ENCODE results near the gene TIAM1. TPM values are rescaled to one million over a fixed set of nuclear protein-coding genes. Genes with fewer than 3 reads are reported as not detected.

The TIAM1 gene
- total and polyA plus RNA-seq, 2 of the 8 experiments (the other 6 are each of a cell fraction or from before 2014, with no cell fraction given): 10.1 to 30.7 TPM

DNA sequence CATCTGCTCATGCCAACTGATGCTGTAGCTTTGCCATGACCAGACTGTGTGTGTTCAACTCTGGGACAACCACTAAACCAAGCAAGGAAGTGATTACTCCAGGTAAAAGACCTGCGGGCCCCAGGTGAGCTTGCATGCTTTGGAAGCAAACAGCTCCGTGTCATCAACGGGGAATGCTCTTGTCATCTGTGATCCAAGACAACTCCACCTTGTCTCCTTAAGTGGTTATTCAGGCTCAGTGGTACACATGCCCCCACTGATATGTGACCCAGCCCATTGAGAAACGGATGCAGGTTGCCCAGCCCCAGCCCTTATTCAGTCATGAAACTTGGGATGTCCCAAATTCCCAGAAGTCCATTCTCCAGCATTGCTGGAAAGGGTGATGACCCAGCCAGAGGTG lies 89.0 kb downstream of the TIAM1 start:
- DNase-seq (ENCODE audit: low read depth in 1 of 2, low spot score in 2 of 2) (no peak), FAIRE-seq (no peak)
- POLR2A ChIA-PET (ENCODE audit: partially characterized antibody): no interaction called here
- no peak overlapping the region for H3K23ac ChIP-seq (ENCODE audit: insufficient read length)
- H3K79me1 ChIP-seq (ENCODE audit: low read depth, low read length): peaks cover 3% of the 10 kb centered on the region; the same call in 1 of the 2 replicates
- 90% methylated on average over 4 of the region's 4 CpGs; no CpG with 5 or more reads in 1 of the 2 experiments for WGBS, 2 experiments (ENCODE audit: extremely low coverage in 1 of 2, insufficient coverage in 1 of 2, insufficient read length in 1 of 2, insufficient replicate concordance in 2 of 2, low coverage in 1 of 2, low lambda C conversion rate in 2 of 2, missing lambda C conversion rate in 1 of 2)
- no peaks in the 10 kb centered on the region for H4K20me1 ChIP-seq (replicated peaks in 1 of 2; ENCODE audit: control insufficient read depth in 1 of 2, insufficient read depth in 2 of 2, low read length in 2 of 2)
- H3K9me3 ChIP-seq (ENCODE audit: insufficient read depth in 2 of 2, low read depth in 1 of 2, low read length in 1 of 2): no peaks in the 10 kb centered on the region
- no peaks in the 10 kb centered on the region; the same call in 1 of the 2 replicates for H3K23me2 ChIP-seq (ENCODE audit: low read depth, low read length)
- no peak overlapping the region for H3K18ac ChIP-seq (ENCODE audit: extremely low read depth, low read length)
- no peak overlapping the region for H3K4ac ChIP-seq (replicated peaks; ENCODE audit: insufficient read length, low read depth, low read length)
- H4K5ac ChIP-seq (ENCODE audit: insufficient read length, low read depth, low read length): no peak overlapping the region
- H3K9ac ChIP-seq (replicated peaks in 1 of 4; ENCODE audit: extremely low read depth in 1 of 4, low read depth in 3 of 4, low read length in 3 of 4): no peak overlapping the region; a peak in 1 of 7 replicates
- peaks cover 0 to 8% (median 5%) of the 10 kb centered on the region in 4 experiments; a peak in 5 of 7 replicates for H3K4me1 ChIP-seq (replicated peaks in 1 of 4; ENCODE audit: control insufficient read depth in 3 of 4, insufficient read depth in 4 of 4, low read length in 3 of 4)
- H2AK5ac ChIP-seq (ENCODE audit: low read depth, low read length): no peak overlapping the region; the same call in 1 of the 2 replicates
- H3K27me3 ChIP-seq (replicated peaks in 1 of 4; ENCODE audit: control insufficient read depth in 3 of 4, extremely low read depth in 1 of 4, insufficient read depth in 3 of 4, low read length in 3 of 4): peaks cover 0 to 2% (median 0%) of the 10 kb centered on the region in 4 experiments; a peak in 1 of 7 replicates
- no peaks in the 10 kb centered on the region for H3K36me3 ChIP-seq (ENCODE audit: control insufficient read depth in 2 of 4, insufficient read depth in 4 of 4, low read length in 3 of 4)
- H3K56ac ChIP-seq (replicated peaks; ENCODE audit: insufficient read length, low read depth, low read length): no peak overlapping the region
- no peak overlapping the region for H2BK120ac ChIP-seq (replicated peaks; ENCODE audit: low read depth, low read length)
- no peak overlapping the region for H4K91ac ChIP-seq (replicated peaks; ENCODE audit: insufficient read length, low read length)
- no peak overlapping the region for H3K4me3 ChIP-seq (ENCODE audit: extremely low read depth in 1 of 4, insufficient read depth in 2 of 4, low read depth in 3 of 4, low read length in 4 of 4)
- CTCF ChIA-PET (ENCODE audit: partially characterized antibody): interaction anchor here (1.1 to 1.5 kb wide), 2 partner anchors 41 to 55 kb away, joined by 3 read pairs; no protein-coding TSS in a partner anchor
- H2BK12ac ChIP-seq (ENCODE audit: low read depth, low read length): no peak overlapping the region
- no peak overlapping the region for H2AFZ ChIP-seq (ENCODE audit: low read length)
- no peak overlapping the region for H4K8ac ChIP-seq (ENCODE audit: extremely low read depth, insufficient read depth, low read length)
- no peak overlapping the region for H2BK15ac ChIP-seq (ENCODE audit: low read length)
- H2BK20ac ChIP-seq (ENCODE audit: low read length): no peak overlapping the region
- no peak overlapping the region for H2BK5ac ChIP-seq (ENCODE audit: low read depth, low read length)
- no peak overlapping the region for H3K27ac ChIP-seq (ENCODE audit: low read depth, low read length)
- H3K79me2 ChIP-seq (ENCODE audit: control insufficient read depth in 1 of 2, insufficient read depth in 2 of 2, low read length in 2 of 2): peaks cover 0 to 2% of the 10 kb centered on the region in 2 experiments; a peak in 1 of 4 replicates
- H3K4me2 ChIP-seq (ENCODE audit: insufficient read depth in 1 of 2, low read depth in 2 of 2, low read length in 2 of 2): no peak overlapping the region
- H3K14ac ChIP-seq (ENCODE audit: insufficient read length): no peak overlapping the region
- TF ChIP-seq KDM4A (IDR thresholded peaks at IDR 0.05; ENCODE audit: low read depth, low read length, severe bottlenecking): no peak
